NCI-H1105 (cell line): Measurements from ENCODE around the gene NEO1.
"Not testable (repeated sequence)": the region's sequence is repeated elsewhere in the genome, so short reads cannot be mapped to it uniquely, and the experiment has no call there.

ENCODE experiments used
- DNase-seq: peaks from one replicate; lab custom pipeline; 2025; lab: John Stamatoyannopoulos, UW

The NEO1 gene

DNA sequence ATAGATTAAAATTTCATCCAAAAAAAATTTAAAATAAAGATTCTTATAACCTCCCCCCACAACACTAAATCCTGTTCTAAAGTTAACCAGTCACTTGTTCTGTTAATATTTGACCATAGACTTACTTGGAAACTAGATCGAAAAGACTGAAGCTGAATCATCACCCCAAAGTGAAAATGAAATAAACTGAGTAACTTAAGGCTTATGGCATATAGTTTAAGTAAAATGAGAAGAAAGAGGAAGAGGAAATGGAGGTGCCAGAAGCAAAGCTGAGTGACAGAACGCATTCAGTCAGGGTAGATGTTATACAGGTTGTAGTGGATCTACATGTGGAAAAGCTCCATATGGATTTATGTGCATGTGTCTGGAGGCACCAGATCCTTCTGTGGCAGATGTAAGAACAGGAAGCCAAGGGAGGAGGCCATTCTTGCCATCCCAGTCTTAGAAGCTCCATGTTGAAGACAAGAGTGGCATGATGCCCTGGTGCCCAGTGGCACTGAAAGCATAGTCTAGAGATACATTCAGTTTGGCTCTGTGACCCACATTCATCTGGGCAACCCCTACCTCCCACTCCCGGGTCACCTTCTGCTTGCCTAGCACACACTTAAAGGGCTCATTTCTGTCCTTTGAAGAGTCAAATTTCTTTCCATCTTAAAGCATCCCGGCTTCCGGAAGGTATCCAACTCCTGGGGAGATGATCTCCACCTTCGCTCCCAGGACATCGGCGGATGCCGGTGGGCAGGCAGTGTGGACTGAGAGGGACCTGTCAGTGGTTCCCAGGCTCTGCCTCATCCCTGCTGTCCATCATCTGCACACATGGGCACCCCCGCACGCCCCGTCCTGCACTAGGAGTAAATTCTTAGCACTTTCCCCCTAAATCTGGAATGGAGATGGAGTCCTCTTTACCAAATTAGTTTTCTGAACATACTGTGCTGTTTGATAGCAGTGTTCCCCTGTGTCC is 90.8 kb downstream of the NEO1 start:
- no peak for DNase-seq

- no peak for DNase-seq
These were observed 91.5 kb downstream of the NEO1 start for GRCh38 chr15:73143763-73144155.

- no peak for DNase-seq
These were observed 94.2 kb downstream of the NEO1 start for GRCh38 chr15:73146419-73146818.

- DNase-seq: no peak
These were observed 98.6 kb downstream of the NEO1 start for GRCh38 chr15:73150831-73151230.

DNA sequence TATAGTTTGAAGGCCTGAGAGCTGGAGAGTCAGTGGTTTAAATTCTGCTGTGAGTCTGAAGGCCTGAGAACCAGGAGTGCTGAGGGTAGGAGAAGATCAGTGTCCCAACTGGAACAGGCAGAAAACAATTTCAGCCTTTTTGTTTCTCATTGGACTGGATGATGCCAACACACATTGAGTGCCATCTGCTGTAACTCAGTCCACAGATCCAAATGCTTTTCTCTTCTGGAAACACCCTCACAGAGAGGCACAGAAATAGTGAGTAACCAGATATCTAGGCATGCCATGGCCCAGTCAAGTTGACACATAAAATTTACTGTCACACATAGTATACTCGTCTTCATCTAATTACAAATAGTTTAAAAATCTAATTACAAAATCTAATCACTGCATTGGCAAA is 100.8 kb downstream of the NEO1 start:
- no peak for DNase-seq

GRCh38 chr15:73153447-73153846 is 101.2 kb downstream of the NEO1 start:
- DNase-seq: no peak

GRCh38 chr15:73156431-73157191 is 104.3 kb downstream of the NEO1 start:
- no peak for DNase-seq

DNA sequence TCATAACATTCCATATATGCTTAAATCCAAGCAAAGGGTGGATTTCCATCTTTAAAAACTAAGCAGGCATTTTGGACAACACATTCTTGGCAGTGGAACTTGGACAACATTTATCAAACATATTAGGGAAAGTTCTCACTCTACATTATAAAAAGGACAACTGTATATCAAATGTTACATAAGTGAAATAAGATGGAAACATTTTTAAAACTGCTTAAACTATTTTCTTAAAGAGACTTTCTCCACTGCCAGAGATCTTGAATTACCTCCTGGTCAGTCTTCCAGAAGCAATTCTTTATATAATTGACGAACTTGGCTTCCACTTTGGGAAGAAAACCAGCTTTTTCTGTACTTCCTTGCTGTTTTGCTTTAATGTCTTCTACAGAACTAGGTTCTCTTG is 109.3 kb downstream of the NEO1 start:
- no peak for DNase-seq

- DNase-seq: no peak
These were observed 113.2 kb downstream of the NEO1 start for GRCh38 chr15:73165435-73165834.

- DNase-seq: no peak
These were observed 113.6 kb downstream of the NEO1 start for GRCh38 chr15:73165844-73166243.

GRCh38 chr15:73166711-73167110 is 114.4 kb downstream of the NEO1 start:
- DNase-seq: not testable (repeated sequence)

DNA sequence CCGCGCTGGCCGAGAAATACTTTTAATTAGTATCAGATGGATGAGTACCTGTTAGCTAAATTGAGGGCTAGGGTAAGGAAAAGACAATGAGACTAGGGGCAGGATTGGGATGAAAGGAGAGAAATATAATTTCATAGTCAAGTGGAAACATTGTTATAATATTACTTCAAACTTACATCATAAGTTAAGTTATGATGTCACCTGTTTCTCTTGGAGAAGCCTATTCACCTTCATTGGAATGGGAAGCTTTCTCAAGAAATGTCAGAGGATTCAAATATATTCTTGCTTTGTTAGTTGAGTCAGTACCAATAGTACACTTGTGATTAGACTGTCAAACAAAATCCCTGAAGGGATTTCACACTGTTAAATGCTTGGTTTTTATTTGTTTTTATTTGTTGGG is 116.2 kb downstream of the NEO1 start:
- no peak for DNase-seq

DNA sequence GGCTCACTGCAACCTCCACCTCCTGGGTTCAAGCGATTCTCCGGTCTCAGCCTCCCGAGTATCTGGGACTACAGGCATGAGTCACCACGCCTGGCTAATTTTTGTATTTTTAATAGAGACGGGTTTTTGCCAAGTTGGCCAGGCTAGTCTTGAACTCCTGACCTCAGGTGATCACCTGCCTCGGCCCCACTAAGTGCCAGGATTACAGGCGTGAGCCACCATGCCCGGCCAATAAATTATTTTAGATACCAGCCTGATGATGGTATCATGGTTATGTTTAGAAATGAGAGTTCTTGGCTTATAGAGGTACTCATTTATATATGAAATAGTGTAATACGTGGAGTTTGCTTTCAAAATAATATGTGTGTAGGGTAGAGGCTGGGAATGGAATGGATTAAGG is 119.4 kb downstream of the NEO1 start:
- no peak for DNase-seq

DNA sequence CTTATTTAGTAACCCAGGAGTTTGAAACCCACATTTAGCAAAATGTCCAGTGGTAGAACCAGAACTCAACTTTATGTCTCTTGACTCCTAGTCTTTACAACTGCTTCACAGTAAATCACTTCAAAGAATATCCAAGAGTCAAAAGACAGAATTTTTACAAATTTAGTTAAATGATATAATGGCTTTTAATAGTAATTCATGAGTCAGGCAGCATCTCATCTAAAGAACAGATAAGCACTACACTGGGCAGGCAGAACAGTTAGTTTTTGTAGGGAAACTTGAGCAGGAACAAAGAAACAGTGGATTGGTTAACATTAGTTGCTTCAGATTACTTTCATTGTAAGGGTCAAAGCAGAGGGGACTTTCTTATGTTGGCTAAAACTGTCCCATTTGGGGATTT is 120.2 kb downstream of the NEO1 start:
- no peak for DNase-seq

GRCh38 chr15:73174171-73174570 is 121.9 kb downstream of the NEO1 start:
- no peak for DNase-seq

DNA sequence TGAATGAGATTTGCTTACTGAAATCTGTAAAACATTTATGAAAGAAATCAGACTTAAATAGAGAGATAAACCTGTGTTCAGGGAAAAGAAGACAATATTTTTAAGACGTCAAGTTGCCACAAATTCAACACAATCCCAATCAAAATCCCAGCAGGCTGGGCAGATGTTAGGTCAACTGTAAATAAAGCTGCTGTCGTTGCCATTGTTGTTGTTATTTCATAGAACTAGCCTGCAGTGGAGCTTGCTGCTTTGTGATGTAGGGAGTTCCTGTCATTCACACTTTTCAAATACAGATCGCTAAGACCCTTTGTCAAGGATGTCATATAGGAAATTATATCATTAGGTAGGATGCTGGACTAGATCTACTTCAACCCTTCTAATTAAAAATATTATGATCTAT is 123.1 kb downstream of the NEO1 start:
- no peak for DNase-seq

DNA sequence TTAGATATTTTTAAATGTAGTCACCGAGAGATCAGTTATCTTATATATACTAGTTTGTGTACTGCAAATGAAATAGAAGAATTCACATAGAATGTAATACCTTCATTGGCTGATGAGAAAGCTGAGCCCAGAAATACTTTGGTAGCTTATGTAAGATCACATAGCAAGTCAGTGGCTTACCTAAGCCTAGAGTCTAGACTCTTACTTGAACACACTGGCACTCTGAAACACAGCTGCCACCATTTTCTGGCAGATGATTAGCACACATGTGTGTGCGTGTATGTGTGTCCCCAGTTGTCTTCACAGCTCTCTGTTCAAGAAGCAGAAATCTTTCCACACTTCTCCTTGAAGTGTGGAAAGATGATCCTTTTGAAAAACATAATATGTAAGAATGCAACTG is 124.3 kb downstream of the NEO1 start:
- no peak for DNase-seq

DNA sequence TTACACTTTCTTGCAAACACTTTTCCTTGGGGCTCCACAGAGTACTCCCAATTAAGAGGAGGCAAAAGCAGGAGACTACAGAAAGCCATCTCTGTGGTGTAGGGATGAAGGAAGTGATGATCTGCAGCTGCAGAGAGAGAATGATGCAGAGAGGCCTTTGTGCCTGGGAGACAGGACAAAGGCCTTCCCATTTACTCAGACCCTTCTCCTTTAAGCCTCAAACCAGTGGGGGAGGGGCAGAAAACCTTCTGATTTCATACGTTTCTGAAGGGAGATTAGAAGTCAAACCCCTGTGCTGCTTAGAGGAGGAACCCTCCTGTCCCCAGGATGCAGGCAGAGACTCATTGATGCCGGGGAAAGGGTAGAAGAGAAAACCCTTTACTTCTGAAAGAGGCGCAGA is 130.8 kb downstream of the NEO1 start:
- no peak for DNase-seq

DNA sequence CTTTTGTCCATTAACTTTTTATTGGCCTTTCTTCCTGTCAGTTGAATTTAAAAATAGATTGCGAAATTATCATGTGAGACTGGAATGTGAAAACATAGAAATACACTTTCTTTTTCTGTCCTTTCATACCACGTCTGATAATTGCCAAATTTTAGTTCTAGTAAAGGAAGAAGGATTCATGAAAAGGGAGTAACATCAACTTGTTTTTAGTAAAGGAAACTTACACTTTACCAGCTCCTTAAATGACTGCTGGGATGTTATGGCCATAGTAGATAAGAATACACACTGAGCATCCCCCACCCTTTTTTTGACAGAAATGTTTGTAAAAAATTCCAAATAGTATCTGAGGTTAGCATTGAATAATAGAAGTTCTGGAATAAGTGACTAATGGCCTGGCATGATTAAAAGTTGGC is 137.9 kb downstream of the NEO1 start:
- DNase-seq: no peak

- DNase-seq: no peak
These were observed 142.9 kb downstream of the NEO1 start for GRCh38 chr15:73195166-73195565.

GRCh38 chr15:73196113-73196512 is 143.8 kb downstream of the NEO1 start:
- no peak for DNase-seq

GRCh38 chr15:73200339-73200738 is 148.1 kb downstream of the NEO1 start:
- DNase-seq: no peak

GRCh38 chr15:73210630-73211029 is 158.4 kb downstream of the NEO1 start:
- no peak for DNase-seq
